ENCODE data around the gene PIK3C2G. TPM values are rescaled to one million over a fixed set of nuclear protein-coding genes. Genes with fewer than 3 reads are reported as not detected.

Gene PIK3C2G
- total RNA-seq, 1 donor from 2014 or later: not detected

DNA sequence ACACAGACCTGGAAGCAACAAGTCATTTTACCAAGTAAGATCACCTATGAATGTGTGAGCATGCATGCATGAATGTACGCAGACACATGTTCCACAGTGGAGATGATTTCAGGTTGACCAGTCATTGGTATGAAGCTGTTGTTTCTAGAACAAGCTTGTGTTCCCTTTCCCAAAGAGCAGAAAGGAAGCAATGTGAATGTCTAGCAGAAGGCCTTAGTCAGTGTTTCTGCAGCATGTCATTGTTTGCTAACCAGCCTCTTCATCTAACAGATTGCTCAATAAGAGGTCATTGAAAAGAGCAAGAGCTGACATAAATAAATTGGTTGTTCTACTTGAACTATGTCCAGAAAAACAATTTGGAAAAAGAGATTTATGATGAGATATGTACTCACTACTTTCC lies 285.1 kb downstream of the PIK3C2G start:
- Mint-ChIP-seq H3K36me3 (ENCODE audit: low read depth) (no peaks in the 10 kb centered on the region), H3K4me3 (ENCODE audit: unreplicated experiment) (no peak overlapping the region), H3K27ac (ENCODE audit: unreplicated experiment) (no peak overlapping the region), H3K27me3 (ENCODE audit: low read depth) (no peaks in the 10 kb centered on the region), H3K9me3 (ENCODE audit: low read depth) (no peaks in the 10 kb centered on the region), H3K4me1 (ENCODE audit: low read depth) (no peaks in the 10 kb centered on the region)
- DNase-seq (ENCODE audit: low spot score): no peak
- TF ChIP-seq CTCF (IDR thresholded peaks at IDR 0.05): no peak

- Mint-ChIP-seq H3K27ac (ENCODE audit: unreplicated experiment) (no peak overlapping the region), H3K36me3 (ENCODE audit: low read depth) (no peaks in the 10 kb centered on the region), H3K9me3 (ENCODE audit: low read depth) (no peaks in the 10 kb centered on the region), H3K27me3 (ENCODE audit: low read depth) (no peaks in the 10 kb centered on the region), H3K4me1 (ENCODE audit: low read depth) (no peaks in the 10 kb centered on the region), H3K4me3 (ENCODE audit: unreplicated experiment) (no peak overlapping the region)
- no peak for DNase-seq (ENCODE audit: low spot score)
- TF ChIP-seq CTCF (IDR thresholded peaks at IDR 0.05): peak; percentile 25
These were observed 288.3 kb downstream of the PIK3C2G start for GRCh38 chr12:18549598-18549997.

GRCh38 chr12:18551106-18551505 lies 289.8 kb downstream of the PIK3C2G start:
- no peak for DNase-seq (ENCODE audit: low spot score)
- TF ChIP-seq CTCF (IDR thresholded peaks at IDR 0.05): no peak
- Mint-ChIP-seq H3K36me3 (ENCODE audit: low read depth) (no peaks in the 10 kb centered on the region), H3K4me3 (ENCODE audit: unreplicated experiment) (no peak overlapping the region), H3K4me1 (ENCODE audit: low read depth) (no peaks in the 10 kb centered on the region), H3K27me3 (ENCODE audit: low read depth) (no peaks in the 10 kb centered on the region), H3K9me3 (ENCODE audit: low read depth) (no peaks in the 10 kb centered on the region), H3K27ac (ENCODE audit: unreplicated experiment) (no peak overlapping the region)

- Mint-ChIP-seq H3K27me3 (ENCODE audit: low read depth) (no peaks in the 10 kb centered on the region), H3K4me1 (ENCODE audit: low read depth) (no peaks in the 10 kb centered on the region), H3K9me3 (ENCODE audit: low read depth) (no peaks in the 10 kb centered on the region), H3K36me3 (ENCODE audit: low read depth) (no peaks in the 10 kb centered on the region), H3K27ac (ENCODE audit: unreplicated experiment) (no peak overlapping the region), H3K4me3 (ENCODE audit: unreplicated experiment) (no peak overlapping the region)
- TF ChIP-seq CTCF (IDR thresholded peaks at IDR 0.05): no peak
- DNase-seq (ENCODE audit: low spot score): no peak
These were observed 290.4 kb downstream of the PIK3C2G start for GRCh38 chr12:18551701-18552100.

- no peak for DNase-seq (ENCODE audit: low spot score)
- Mint-ChIP-seq H3K4me1 (ENCODE audit: low read depth) (no peaks in the 10 kb centered on the region), H3K36me3 (ENCODE audit: low read depth) (no peaks in the 10 kb centered on the region), H3K9me3 (ENCODE audit: low read depth) (no peaks in the 10 kb centered on the region), H3K27me3 (ENCODE audit: low read depth) (no peaks in the 10 kb centered on the region), H3K27ac (ENCODE audit: unreplicated experiment) (no peak overlapping the region), H3K4me3 (ENCODE audit: unreplicated experiment) (no peak overlapping the region)
- peak; percentile 38 for TF ChIP-seq CTCF (IDR thresholded peaks at IDR 0.05)
These were observed 291.5 kb downstream of the PIK3C2G start for GRCh38 chr12:18552829-18553228.
